NCI-H2196 (cell line): ENCODE data around the gene GP1BB.

Source experiments
- DNase-seq: peaks from one replicate; lab custom pipeline; 2025; ENCODE audit not compliant: unreplicated experiment; lab: John Stamatoyannopoulos, UW

The GP1BB gene

DNA sequence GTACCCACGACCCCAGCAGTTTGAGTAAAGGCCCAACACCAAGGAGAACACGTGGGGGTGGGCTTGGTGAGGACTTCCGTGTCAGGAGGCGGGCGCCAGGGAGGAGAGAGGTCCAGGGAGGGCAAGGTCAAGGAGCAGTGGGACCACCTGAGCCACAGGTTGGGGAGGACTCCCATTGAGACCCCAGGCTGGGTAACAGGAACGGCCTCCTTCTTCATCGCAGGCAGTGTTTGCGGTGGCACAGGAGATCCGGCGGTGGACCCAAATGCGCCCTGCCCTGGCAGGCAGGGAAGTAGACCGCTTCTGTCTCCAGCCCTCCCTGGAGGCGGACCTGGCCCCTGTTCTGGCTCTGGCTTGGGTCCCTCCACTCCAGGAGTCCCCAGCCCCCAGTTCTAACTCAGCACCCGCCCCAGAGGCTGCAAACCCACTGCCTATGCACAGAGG is 31.4 kb downstream of the GP1BB start:
- no peak for DNase-seq

DNA sequence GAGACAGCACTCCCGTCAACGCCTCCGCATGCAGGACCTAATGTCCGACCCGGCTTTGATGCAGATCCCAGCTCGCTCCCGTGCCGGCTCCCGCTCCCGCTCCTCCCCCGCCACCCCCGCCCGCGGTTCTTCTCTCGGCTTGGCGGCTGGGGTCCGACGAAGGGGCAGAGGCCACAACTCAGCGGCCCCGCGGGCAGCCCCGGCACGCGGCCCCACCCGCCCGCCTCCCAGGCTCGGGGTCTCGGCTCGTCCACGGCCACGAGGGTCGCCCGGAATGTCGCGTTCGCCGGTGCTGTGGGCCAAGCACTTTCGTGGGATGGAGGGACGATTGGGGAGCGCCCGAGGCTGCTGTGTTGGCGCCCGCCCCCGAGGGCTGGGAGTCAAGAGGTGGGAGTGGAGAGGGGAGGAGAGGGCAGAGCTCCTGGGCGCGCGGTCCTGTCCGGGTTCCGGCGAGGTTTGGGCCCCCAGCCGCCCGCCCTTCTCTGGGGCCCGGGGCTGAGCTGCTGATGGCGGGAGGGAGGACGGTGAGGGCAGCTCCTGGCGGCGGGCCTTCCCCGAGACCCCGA is 31.9 kb downstream of the GP1BB start:
- DNase-seq = no peak

DNA sequence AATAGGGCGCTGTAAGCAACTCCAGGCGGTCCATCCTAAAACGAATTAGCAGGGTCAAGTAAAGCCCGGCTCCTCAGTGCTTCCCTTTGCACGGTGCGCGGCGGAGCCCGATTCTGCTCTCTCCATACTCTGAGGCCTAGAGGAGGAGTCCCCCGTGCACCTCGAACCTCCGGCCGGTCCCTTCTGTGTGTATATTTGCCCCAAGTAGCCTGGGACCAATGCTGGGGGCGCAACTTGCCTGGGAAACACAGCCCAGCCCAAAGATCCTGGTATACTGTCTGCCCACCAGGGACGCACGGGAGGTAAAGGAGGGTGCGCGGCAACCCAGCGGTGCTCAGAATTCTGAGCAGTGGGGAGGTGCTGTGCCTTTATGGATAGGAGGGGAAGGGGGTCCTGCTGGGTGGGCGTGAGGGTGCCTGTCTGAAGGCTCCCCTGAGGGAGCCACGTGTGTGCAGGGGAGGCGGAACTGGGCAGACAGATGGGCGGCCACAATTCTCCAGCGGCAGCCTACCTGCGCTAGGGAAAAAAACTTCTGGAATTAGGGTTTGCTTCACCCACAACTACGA is 32.5 kb downstream of the GP1BB start:
- no peak for DNase-seq

DNA sequence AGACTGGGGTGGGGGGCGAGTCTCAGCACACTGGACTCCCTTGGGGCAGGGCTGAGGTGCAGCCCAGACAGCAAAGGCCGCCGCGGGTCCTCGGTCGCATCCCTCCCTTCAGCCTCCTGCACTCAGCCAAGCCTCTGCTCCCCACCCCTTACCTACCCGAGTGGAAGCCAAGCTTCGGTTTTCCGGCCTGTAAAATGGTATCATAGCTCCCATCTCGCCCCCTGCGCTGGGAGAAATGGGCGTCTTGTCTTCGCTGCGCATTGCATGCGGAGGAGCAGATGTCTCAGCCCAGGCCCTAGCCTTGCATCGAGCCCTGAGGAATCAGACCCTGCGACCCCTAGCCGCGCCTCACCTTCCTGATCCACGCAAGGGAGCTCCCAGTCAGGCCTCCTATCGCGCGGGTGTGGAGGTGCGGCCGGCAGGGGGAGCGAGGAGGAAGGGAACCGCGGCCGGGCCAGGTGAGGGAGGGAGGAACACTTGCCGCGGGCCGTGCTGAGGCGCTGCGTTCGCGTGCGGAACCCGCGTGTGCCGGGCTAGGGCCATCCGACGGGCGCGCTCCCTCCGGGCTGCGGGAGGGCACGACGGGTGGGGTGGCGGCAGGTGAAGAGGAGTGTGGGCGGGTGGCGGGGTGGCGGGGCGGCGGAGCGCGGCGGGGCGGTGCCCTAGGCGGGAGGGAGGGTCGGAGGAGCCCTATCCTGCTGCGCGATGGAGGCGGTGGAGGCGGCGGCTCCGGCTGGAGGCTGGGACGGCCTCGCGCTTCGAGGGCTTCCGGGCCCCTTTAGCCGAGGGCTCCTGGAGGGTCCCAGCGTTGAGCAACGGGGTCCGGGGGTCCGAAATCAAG is 33.2 kb downstream of the GP1BB start:
- peak; percentile 51 for DNase-seq

DNA sequence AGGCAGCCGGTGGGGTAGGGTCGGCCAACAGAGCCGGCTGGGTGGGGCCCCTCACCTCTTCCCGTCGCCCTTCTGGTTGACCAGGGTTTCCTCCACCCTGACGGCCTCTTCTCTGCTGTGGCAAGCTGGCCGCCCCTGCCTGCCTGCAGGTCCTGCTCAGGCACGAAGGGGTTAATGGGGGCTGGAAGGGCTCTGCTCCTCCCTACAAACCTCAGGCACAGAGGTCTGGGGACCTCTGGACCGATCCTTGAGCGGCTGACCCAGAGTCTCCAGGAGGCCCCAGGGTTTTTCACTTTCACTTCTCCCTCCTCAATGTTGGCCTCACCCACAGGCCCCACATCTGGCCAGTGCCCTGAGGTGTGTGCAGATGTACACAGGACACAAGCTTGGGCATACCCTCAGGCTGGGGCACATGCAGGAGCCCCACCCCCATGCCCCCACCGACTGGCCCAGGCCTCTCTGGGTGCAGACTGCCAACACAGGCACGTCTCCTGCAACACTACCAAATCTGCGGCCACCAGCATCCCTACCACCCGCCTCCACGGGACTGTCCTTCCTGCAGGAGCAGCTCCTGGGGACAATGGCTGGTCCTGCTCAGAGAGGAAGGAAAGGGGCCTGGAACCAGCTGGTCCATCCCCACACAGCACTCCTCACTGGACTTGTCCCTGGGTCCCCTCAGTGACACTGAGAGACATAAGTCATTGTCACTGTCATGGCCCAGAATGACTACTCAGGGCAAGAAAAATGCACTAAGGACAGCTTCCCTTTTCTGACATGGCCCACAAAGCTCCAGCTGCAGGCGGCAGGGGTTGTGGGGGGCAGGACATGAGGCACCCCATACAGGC is 34.0 kb downstream of the GP1BB start:
- no peak for DNase-seq

DNA sequence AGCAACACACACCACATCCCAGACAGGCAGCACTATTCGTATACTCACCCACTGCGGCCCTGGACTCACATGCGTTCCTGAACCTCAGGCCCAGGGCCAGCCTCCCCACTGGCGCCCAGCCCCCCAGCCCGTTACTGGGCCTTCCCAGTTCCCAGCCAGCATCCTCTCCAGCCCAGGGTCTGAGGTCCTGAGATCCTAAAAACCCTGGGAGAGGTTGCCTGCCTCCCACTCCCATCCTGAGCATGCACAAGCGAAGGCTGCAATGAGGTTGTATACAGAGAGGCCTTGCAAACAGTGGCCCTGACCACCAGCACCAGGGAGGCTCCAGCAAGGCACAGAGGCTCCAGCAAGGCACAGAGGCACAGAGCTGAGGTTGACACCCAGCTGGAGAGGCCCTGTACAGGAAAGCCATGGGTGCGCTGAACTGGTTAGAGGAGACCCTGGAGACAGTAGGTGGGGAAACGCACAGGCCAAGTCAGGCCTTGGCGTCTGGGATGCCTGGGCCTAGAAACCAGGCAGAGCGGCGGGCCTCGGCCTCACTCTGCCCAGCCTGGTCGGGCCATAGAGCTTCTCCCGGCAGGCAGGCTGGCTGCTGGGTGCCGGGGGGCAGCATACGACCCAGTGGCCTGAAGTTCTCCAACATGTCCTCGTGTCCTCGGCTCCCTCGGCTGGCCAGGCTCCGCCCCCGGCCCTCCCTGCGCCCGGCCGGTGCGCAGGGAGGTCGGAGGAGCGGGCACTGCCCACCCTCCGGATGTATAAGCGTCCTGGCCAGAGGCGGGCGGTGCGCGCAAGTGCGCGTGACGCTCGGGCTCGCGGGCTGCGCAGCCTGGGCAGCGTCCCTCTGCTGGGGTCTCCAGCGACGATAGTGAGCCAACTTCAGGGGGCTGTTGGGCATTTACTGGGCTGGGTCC is 34.9 kb downstream of the GP1BB start:
- no peak for DNase-seq

DNA sequence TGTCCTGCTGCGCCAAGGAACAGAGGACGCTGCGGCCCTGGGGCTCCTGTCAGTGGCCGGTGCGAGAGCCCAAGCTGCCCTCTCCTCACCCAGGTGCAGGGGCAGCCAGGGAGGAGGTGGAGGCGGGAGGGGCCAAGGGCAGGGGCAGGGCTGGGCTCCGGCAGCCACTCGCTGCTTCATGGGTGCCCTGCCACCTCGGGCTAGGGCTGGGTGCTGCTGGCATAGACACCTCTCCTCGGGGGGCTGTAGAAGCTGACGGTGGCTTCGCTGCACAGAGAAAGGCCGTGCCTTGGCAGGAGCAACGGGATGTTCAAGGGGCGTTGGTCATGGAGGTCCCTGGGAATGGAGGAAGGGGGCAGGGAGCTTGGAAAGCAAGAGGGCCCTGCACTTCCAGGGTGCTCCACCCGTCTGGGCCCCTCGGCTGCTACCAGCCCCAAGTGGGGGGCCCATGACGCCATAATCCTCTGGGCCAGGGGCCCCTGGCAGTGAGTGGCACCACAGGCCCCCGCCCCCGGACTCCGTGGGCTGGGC is 35.6 kb downstream of the GP1BB start:
- no peak for DNase-seq

DNA sequence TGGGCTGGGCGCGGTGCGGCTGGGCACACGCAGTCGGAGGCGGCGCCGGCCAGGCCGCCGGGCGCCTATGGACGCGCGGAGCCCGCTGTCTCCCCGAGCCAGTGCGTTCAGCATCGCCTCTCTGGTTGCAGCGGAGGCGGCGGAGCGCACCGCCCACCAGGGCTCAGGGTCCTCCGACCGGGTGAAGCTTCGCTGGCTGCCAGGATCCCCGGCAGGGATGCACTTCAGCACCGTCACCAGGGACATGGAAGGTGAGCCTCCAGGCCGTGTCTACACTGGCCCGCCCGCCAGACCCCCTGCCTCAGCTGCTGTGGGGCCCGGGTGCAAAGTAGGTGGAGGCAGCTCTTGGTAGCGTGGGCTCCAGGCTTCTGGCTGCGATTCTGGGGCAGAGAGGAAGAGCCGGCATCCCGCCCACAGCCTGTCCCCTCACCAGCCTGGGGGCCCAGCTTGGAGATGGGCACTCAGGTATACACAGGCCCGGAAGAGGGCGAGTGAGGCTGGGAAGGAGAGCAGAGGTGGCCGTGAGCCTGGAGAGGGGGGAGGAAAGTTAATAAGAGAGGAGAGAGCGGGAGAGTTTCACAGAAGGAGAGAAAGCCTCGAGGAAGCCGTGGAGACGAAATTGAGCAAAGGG is 36.2 kb downstream of the GP1BB start:
- DNase-seq = no peak

DNA sequence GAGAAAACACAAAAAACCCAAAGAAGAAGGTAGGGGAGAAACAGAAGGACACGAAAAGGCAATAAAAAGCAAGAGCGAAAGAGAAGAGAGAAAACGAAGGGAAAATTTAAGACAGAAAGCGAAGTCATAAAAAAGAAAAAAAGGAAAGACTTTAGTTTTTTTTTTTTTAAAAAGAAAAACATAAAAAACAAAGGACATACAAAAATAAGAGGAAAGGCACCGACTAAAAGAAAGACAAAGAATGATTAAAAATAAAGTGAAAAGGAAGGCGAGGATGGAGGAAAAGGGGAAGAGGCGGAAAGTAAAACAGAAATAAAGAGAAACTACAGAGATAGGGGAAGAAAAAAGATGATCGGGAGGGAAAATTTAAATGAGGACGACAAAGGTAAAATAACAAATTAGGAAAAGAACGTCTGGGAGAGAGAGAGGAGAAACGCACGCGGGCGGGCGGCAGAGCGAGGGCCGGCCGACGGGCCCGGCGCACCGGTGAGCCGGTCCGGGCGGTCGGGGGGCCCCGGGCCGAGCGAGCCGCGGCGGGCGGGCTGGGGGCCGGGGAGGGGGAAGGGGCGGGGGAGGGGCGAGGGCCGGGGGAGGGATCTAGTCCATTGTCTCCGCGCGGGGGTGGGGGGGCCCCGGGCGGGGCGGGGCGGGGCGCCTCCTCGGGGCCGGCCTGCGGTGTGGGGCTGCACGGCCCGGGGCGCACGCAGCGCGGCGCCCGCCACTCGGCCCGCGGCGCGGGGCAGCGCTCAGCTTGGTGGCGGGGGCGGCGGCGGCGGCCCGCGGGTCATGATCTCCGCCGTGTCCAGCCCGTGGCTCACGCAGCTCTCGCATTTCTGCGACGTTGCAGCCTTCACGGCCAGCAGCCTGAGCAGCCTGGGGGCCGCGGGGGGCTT is 37.0 kb downstream of the GP1BB start, which contains the start of gene TBX1:
TBX1 (plus strand) TSS at position 721 of the 893 bp plus-strand sequence; CDS start at position 787, 66 bp downstream.
- DNase-seq = peak; percentile 1

DNA sequence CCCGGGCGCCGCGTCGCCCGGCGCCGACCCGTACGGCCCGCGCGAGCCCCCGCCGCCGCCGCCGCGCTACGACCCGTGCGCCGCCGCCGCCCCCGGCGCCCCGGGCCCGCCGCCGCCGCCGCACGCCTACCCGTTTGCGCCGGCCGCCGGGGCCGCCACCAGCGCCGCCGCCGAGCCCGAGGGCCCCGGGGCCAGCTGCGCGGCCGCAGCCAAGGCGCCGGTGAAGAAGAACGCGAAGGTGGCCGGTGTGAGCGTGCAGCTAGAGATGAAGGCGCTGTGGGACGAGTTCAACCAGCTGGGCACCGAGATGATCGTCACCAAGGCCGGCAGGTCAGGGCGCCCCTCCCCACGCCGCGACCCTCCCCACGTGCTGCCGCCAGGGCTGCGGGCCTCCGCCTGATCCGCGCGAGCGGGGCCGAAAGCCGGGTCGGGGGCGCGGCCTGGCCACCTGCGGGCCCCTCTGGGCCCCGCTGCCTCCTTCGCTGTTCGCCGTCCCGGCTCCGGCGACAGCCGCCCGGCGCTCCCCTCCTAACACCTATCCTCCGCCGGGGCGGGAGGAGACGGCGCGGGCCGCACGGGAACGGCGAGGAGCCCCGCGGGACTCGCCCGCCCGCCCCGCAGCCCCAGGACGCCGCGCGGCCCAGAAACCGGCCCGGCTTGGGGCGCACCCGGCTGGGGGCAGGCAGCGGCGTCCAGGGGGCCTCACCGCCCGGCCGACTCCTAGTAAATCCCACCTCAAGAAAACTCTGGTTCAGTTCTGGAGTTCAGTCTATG is 37.8 kb downstream of the GP1BB start:
- no peak for DNase-seq

DNA sequence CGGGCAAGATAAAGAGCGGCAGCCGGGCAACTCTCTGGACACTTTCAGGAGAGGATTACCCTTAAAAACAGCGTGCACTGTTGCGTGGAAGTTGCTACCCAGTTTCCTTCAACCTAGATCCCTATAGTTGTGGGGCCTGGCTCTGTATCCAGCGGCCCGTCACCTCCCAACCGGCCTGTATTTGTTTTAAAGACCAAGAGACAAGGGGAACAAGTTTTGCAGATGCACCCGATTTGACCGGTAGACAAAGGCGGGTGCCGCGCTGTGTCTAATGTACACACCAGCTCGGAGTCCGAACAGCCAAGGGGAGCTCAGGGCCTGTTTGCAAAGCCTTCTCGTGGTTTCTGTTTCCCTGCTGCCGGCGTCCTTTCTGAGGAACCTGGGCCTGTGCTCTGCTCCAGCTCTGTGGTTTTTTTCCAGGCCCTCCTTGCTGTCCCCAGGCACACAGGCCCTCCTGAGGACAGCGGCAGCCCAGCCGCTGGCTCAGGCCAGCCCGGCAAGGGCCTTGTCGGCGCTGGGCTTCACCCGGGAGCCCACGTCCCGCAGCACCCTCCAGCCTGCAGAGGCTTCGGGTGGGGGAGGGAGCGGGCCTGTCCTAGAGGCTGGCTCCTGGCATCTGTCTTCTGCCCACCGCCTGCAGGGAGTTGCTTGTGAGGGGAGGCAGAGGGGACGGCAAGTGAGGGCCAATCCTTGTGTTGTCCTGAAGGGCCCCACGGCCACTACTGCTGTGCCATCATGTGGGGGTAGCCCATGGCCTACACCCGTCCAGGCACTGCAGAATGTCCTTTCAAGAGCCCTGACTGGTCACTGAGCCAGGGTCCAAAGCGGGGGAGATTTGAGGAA is 38.6 kb downstream of the GP1BB start:
- peak; percentile 27 for DNase-seq

DNA sequence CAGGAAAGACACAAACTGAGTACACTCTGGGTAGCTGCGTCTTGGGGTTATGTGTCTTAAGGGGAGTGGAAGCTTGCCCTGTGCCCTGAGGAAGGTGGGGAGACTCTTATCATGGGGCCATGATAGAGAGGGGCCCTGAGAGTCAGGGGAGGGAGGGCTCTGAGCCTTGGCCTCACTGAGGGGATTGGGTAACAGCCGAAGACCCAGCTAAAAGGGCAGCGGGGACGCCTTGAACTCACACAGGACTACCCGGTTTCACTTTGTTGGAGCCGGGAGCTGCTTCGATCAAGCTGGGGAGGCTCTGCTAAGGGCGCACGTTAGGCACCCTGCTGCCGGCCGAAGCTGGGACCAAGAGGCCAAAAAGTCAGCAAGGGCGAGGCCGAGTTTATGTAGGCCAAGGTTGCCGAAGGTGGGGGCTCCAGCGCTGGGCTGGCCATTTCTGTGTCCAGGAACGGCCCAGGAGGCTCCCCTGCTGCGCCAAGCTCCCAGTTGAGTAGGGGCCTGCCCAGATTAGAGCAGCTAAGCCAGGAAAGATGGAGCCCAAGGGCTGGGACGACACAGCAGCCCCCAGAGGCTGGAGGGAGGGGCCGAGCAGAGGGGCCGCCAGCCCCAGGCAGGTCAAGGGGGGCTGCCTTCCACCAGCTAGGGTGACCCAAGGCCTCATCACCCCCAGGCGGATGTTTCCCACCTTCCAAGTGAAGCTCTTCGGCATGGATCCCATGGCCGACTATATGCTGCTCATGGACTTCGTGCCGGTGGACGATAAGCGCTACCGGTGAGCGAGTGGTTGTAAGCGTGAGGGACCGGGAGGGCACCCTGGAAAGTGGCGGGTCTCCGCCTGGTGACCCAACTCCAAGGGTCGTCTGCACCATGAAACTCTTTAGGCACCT is 39.5 kb downstream of the GP1BB start:
- no peak for DNase-seq

DNA sequence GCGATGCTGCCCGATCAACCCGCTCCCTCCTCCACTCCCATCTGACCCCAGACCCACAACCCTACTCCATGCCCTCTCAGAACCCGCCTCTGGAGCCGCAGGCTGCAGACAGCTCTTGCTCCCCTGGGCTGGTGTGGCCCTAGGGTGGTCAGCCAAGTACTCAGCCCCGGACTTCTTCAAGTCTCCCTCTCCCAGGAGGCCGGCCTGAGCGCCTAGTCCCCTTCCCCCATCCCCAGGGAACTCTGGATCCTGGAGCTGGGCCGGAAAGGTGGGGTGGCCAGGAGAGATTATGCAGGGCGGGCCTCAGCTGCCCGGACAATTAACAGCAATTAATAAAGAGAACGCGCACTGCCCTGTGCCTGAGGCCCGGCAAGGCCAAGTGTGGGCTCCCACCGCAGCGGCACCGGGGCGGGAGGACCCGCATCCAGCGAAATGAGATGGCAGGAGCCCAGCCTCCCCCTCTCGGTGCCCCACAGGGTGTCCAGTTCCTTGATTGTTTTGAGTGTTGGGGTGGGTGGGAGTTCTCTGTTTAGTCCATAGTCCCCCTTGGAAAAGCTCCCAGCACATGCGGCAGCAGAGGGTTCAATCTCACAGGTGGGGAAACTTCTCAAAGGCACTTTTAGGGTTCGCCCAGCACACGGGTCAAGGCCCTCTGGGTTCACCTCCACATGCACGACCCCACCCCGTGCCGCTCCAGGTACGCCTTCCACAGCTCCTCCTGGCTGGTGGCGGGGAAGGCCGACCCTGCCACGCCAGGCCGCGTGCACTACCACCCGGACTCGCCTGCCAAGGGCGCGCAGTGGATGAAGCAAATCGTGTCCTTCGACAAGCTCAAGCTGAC is 40.3 kb downstream of the GP1BB start:
- DNase-seq = no peak

DNA sequence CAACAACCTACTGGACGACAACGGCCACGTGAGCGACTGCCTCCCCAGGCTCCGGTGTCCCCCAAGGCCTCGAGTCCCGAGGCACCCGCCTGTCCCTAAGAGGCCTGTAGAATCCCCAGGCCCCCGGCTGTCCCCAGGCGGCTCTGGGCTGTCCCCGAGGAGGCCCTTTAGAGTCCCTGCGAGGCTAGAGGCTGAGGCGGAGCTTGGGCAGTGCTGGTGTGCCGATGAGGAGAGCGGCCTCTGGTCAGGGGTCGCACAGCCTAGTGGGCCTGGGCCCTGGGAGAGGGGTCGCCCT is 40.9 kb downstream of the GP1BB start:
- DNase-seq = no peak
